Skeletal muscle tissue (tissue), 4 donors: ENCODE results near the gene DYRK1A. TPM values are rescaled to one million over a fixed set of nuclear protein-coding genes. Genes with fewer than 3 reads are reported as not detected.
A peak's percentile ranks its signal among the peaks of the same experiment; 100 is the strongest.

Experiments
- H3K27ac ChIP-seq: one replicate; pipeline ENCODE4 v1.7.0; 2013; ENCODE audit warnings: mild to moderate bottlenecking, low read depth, low read length, inconsistent platforms
- H3K27me3 ChIP-seq, 3 donors: one replicate each; pipeline ENCODE4 v1.7.0; 2013; ENCODE audit warnings: low read length in 3 of 3; ENCODE audit not compliant: control insufficient read depth in 3 of 3, insufficient read depth in 3 of 3
- H3K36me3 ChIP-seq, 3 donors: one replicate each; pipeline ENCODE4 v1.7.0; 2013; ENCODE audit warnings: low read length in 3 of 3; ENCODE audit not compliant: control insufficient read depth in 3 of 3, insufficient read depth in 3 of 3
- H3K4me1 ChIP-seq, 3 donors: one replicate each; pipeline ENCODE4 v1.7.0; 2013; ENCODE audit warnings: low read length in 3 of 3, mild to moderate bottlenecking in 3 of 3; ENCODE audit not compliant: control insufficient read depth in 3 of 3, insufficient read depth in 3 of 3
- H3K4me3 ChIP-seq, 3 donors: one replicate each; pipeline ENCODE4 v1.7.0; 2013; ENCODE audit warnings: low read length in 3 of 3
- H3K9ac ChIP-seq, 3 donors: one replicate each; pipeline ENCODE4 v1.7.0; 2013; ENCODE audit warnings: low read length in 3 of 3, mild to moderate bottlenecking in 3 of 3, moderate library complexity in 2 of 3, low read depth in 1 of 3
- H3K9me3 ChIP-seq, 3 donors: one replicate each; pipeline ENCODE4 v1.7.0; 2013; ENCODE audit warnings: low read length in 3 of 3; ENCODE audit not compliant: control insufficient read depth in 3 of 3
- total RNA-seq: library from RNA; depleted of rRNA; stranded (reverse); fragments of >200 nt; gene quantifications from one replicate; pipeline ENCODE4 v1.2.3, GENCODE V29; 2014
- donor health status: Osteomylitis.

DYRK1A gene
- total RNA-seq, 1 donor from 2014 or later = 104 TPM

- Histone ChIP-seq H3K36me3 (no peaks in the 10 kb centered on the region), H3K4me3 (no peak overlapping the region), H3K27me3 (no peaks in the 10 kb centered on the region), H3K4me1 (peaks cover 14 to 15% (median 15%) of the 10 kb centered on the region in 3 donors), H3K9ac (no peak overlapping the region), H3K27ac (no peak overlapping the region), H3K9me3 (no peaks in the 10 kb centered on the region)
Observed at GRCh38 chr21:37527716-37528115, 161.1 kb downstream of the DYRK1A start.

DNA sequence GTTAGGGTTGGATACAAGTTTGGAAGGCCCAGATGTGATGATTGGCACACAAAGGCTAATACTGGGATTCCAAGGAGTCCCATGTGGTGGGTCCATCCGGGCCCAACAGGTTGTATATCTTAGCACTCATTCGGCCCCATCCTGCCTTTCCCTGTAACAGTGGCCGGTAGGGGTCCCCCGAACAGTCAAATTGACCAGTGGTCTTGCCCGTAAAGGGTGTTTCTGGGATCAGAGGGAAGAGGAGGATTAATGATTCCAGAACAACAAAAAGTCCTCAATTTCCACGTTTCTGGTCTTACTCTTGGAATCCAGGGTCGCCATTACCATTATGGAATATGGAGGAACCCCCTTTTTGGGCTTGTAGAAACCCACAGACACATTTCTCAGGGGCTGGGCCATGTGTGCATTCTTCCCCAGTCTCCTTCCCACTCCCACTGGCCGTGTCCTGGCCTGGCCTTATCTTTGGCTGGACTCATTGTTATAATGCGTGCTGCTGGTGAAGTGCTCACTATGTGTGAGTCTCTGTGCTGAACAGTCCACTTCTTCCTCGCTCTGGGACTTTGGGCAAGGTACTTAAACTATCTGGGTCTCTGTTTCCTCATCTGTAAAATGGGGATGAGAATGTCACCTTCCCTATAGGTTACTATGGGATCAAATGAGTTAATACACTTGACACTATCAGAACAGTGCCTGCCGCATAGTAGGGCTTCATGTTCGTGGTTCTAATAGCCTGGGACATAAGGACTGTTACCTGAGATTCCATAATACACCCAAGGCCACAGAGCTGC is 161.8 kb downstream of the DYRK1A start:
- H3K4me1 ChIP-seq = peaks cover 14 to 19% (median 18%) of the 10 kb centered on the region in 3 donors
- no peaks in the 10 kb centered on the region for H3K27me3 ChIP-seq
- no peak overlapping the region for H3K4me3 ChIP-seq

DNA sequence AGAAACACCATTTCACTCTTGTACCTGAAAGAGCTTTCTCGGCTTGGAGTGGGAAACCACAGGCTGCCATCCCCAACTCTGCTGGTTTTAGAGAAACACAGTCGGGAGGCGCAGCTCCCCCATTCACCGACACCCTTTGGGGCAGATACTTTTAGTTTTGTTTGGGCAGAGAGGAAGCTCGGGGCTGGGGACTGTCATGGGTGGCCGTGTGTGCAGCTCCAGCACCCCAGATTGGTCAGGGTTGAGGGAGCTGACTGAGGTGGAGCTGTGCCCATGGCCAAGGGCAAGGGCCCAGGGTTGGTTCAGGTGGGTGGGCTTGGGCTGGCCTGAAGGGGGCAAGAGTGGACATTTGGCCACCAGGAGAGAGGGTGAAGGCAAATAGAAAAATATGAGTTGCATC is 163.1 kb downstream of the DYRK1A start:
- Histone ChIP-seq H3K4me3 (no peak overlapping the region), H3K9ac (no peak overlapping the region), H3K27ac (no peak overlapping the region)

More for the DNA sequence above, 161.8 kb downstream of the DYRK1A start:
- Histone ChIP-seq H3K9ac (no peak overlapping the region), H3K36me3 (no peaks in the 10 kb centered on the region), H3K27ac (no peak overlapping the region), H3K9me3 (no peaks in the 10 kb centered on the region)

DNA sequence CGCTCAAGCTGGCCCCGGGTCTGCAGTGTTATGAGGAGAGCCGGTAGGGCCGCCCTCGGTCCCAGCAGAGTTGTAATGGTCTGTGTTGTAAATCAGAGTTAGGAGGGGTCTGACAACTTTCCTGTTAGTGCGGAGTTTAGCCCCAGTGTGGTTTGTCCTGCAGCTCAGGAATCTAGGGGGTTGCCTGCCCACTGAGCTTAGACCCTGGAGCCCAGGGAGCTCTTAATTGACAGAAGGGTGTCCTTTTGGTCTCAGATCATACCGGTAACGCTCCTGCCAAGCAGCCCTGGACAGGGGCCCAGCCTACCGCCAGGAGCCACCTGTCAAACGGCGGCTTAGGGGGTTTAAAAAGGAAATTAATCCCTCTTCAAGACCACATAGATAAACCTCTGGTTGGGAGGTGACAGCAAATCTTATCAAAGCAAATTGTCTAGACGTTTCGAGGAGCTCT is 164.4 kb downstream of the DYRK1A start:
- H3K36me3 ChIP-seq = no peaks in the 10 kb centered on the region
- H3K9me3 ChIP-seq = peaks cover 0 to 4% (median 0%) of the 10 kb centered on the region in 3 donors
- peaks cover 14 to 21% (median 19%) of the 10 kb centered on the region in 3 donors for H3K4me1 ChIP-seq
- no peaks in the 10 kb centered on the region for H3K27me3 ChIP-seq
- H3K4me3 ChIP-seq = peak overlapping the region; percentile 10 to 41 (median 25)
- H3K9ac ChIP-seq = peak overlapping the region in 2 of 3 donors; percentile 48 to 64
- H3K27ac ChIP-seq = peak overlapping the region; percentile 34

More for the DNA sequence above, 163.1 kb downstream of the DYRK1A start:
- no peaks in the 10 kb centered on the region for H3K36me3 ChIP-seq
- H3K4me1 ChIP-seq = peaks cover 14 to 21% (median 19%) of the 10 kb centered on the region in 3 donors
- no peaks in the 10 kb centered on the region for H3K27me3 ChIP-seq
- peaks cover 0 to 1% (median 0%) of the 10 kb centered on the region in 3 donors for H3K9me3 ChIP-seq

DNA sequence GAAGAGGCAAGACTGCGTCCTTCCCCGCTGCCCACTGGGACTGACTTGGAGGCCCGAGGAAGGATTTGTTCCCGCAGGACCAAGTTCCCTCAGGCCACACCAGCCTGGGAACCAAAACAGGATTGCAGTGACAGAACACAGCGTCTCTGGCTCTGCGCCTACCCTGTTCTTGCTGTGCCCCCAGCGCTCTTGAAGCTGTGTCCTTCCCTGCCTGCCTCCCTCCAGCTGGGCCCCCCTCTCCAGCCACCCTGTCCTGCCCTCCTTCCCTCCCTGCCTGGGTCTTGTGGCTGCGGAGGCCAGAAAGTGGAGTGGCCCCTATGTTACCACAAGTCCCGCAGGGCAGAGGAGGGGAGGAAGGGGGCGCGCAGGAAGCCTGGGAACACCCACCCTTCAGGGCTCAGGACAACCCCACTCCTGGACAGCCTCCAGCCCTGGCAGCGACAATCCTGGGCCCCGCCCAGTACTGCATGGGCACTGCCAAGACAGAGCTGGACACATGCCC is 164.9 kb downstream of the DYRK1A start:
- Histone ChIP-seq H3K9ac (peak overlapping the region in 2 of 3 donors; percentile 48 to 64), H3K4me1 (peaks cover 14 to 21% (median 19%) of the 10 kb centered on the region in 3 donors), H3K9me3 (peaks cover 0 to 4% (median 0%) of the 10 kb centered on the region in 3 donors), H3K27me3 (no peaks in the 10 kb centered on the region), H3K27ac (peak overlapping the region; percentile 34), H3K36me3 (no peaks in the 10 kb centered on the region), H3K4me3 (peak overlapping the region; percentile 10 to 41 (median 25))

DNA sequence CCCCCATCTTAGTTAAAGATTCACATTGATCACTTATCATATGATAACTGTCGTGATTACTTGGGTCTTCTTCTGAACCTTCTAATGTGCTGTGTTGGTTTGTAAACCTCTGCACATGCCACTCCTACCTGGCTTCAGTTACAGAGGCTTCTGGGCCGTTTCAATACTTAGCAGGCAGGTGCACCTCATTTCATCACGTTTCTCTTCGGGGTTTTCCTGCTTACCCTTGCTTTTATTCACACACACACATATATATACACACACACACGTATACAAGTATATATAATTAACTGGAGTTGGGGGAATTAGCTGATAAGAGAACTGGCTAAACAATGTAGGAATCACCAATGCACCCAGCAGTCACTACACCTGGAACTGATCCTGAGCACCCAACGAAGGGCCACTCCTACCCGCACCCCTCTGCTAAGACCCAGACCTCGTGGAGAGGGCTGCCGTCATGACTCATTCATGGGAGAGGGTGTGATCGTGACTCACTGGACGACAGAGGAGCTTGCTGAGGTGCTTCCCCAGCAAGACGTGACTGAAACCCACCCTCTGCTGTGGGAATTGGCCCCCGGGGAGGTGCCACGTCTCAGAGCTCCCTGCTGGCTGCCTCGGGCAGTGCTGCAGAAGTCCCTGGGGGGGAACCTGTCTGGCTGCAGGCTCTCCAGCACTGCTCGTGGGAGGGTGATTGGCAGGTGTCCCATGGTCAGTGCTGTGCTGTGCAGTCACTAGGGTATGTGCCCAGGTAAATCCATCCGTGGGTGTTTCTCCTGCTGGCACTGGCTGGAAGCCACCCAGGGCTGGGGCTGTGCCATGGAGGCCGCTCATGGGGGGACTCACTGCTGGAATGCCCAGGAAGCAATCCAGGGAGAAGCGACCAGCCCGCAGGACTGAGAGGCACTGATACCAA is 166.6 kb downstream of the DYRK1A start:
- H3K36me3 ChIP-seq = no peaks in the 10 kb centered on the region
- no peaks in the 10 kb centered on the region for H3K27me3 ChIP-seq
- peak overlapping the region in 1 of 3 donors; percentile 25 for H3K9ac ChIP-seq
- no peak overlapping the region for H3K27ac ChIP-seq
- peaks cover 0 to 4% (median 0%) of the 10 kb centered on the region in 3 donors for H3K9me3 ChIP-seq
- no peak overlapping the region for H3K4me3 ChIP-seq
- peaks cover 14 to 21% (median 19%) of the 10 kb centered on the region in 3 donors for H3K4me1 ChIP-seq

DNA sequence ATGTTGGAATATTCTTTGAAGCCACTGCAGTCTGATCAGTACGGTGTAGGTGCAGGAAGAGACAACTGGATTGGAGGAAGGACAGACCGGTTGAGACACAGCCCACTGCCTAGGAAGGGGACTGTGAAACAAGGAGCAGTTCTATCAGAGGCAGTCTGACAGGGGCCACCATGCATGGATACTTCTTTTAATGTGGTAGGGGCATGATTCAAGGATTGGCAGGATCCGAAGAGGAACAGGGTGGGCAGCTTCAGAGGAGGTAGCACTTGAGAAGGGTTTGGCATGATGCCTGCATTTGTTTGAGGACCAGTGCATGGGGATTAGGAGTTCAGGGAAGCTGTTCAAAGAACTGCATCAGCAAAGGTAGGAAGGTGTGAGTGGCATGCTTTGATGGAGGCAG is 167.9 kb downstream of the DYRK1A start:
- H3K4me3 ChIP-seq = no peak overlapping the region
- H3K27ac ChIP-seq = no peak overlapping the region
- no peak overlapping the region for H3K9ac ChIP-seq
- peaks cover 14 to 21% (median 19%) of the 10 kb centered on the region in 3 donors for H3K4me1 ChIP-seq
- no peaks in the 10 kb centered on the region for H3K27me3 ChIP-seq
- H3K9me3 ChIP-seq = peaks cover 0 to 4% (median 0%) of the 10 kb centered on the region in 3 donors
- no peaks in the 10 kb centered on the region for H3K36me3 ChIP-seq

- peaks cover 14 to 21% (median 19%) of the 10 kb centered on the region in 3 donors for H3K4me1 ChIP-seq
- peaks cover 0 to 4% (median 0%) of the 10 kb centered on the region in 3 donors for H3K9me3 ChIP-seq
- H3K4me3 ChIP-seq = no peak overlapping the region
- no peaks in the 10 kb centered on the region for H3K27me3 ChIP-seq
- no peaks in the 10 kb centered on the region for H3K36me3 ChIP-seq
- no peak overlapping the region for H3K9ac ChIP-seq
- no peak overlapping the region for H3K27ac ChIP-seq
Observed at GRCh38 chr21:37535130-37535529, 168.6 kb downstream of the DYRK1A start.

DNA sequence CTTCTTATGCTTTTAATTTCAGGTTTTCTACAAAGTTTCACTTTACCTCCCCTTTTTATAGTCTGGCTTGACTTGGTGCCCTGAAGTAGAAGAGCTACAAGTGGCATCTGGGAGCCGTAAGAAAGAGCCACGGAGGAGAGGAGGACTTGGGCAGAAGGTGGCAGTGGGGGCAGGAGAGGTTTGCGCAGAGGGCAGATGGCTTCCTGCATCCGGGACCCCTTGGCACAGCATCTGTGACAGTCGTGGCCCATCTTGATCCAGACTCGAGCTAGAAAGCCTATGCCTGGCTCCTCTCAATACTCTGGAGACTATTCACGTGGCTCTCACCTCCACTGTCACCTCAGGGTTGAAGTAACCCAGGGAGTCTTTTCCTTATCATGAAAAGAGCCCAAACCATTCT is 169.1 kb downstream of the DYRK1A start:
- H3K4me3 ChIP-seq = no peak overlapping the region
- H3K27me3 ChIP-seq = no peaks in the 10 kb centered on the region
- H3K27ac ChIP-seq = no peak overlapping the region
- peaks cover 11 to 17% (median 15%) of the 10 kb centered on the region in 3 donors for H3K4me1 ChIP-seq
- peaks cover 0 to 4% (median 0%) of the 10 kb centered on the region in 3 donors for H3K9me3 ChIP-seq
- no peak overlapping the region for H3K9ac ChIP-seq
- no peaks in the 10 kb centered on the region for H3K36me3 ChIP-seq
